SU-DHL-6 (cell line): Measurements from ENCODE around the gene IDH1.
"Not testable (repeated sequence)": the region's sequence is repeated elsewhere in the genome, so short reads cannot be mapped to it uniquely, and the experiment has no call there.

Experiments
- H2AFZ ChIP-seq: fragments of 200-600 bp; sonication (generic); 2 replicates; pipeline ENCODE4 v1.6.1; 2014; ENCODE audit warnings: low read depth, mild to moderate bottlenecking, moderate library complexity, mixed read lengths, antibody characterized with exemption, low read length; ENCODE audit not compliant: severe bottlenecking
- H3F3A ChIP-seq: fragments of 200-600 bp; shearing (Covaris generic); 2 replicates; pipeline ENCODE4 v1.6.0; 2016; ENCODE audit warnings: antibody characterized with exemption, mild to moderate bottlenecking; ENCODE audit not compliant: insufficient read depth
- H3K27ac ChIP-seq: fragments of 200-600 bp; sonication (generic); 2 replicates; pipeline ENCODE4 v1.5.1; 2016; ENCODE audit warnings: low read depth, mild to moderate bottlenecking, low read length, moderate library complexity, mixed read lengths
- H3K27me3 ChIP-seq: fragments of 200-600 bp; sonication (generic), shearing (Covaris generic); 2 replicates; pipeline ENCODE4 v1.6.0; 2014; ENCODE audit warnings: mild to moderate bottlenecking, low read length
- H3K36me3 ChIP-seq: fragments of 200-600 bp; sonication (generic); 2 replicates; pipeline ENCODE4 v1.6.1; 2014; ENCODE audit warnings: mild to moderate bottlenecking, low read length, mixed read lengths
- H3K4me2 ChIP-seq: fragments of 300-600, 200-600 bp; shearing (Covaris generic), sonication (generic); 2 replicates; pipeline ENCODE4 v1.6.0; 2014; ENCODE audit warnings: low read length, low read depth, mild to moderate bottlenecking; ENCODE audit not compliant: poor library complexity, severe bottlenecking
- H3K4me3 ChIP-seq: fragments of 200-600 bp; sonication (generic); 2 replicates; pipeline ENCODE4 v1.5.1; 2014; ENCODE audit warnings: antibody characterized with exemption, low read length, mild to moderate bottlenecking, mixed read lengths; ENCODE audit not compliant: insufficient read depth, poor library complexity, severe bottlenecking
- H3K79me2 ChIP-seq: fragments of 200-600 bp; sonication (generic); 2 replicates; pipeline ENCODE4 v1.6.1; 2014; ENCODE audit warnings: mild to moderate bottlenecking, low read length, moderate library complexity; ENCODE audit not compliant: insufficient read depth
- H3K9ac ChIP-seq: fragments of 200-600 bp; sonication (generic); 2 replicates; pipeline ENCODE4 v1.7.0; 2014; ENCODE audit warnings: mild to moderate bottlenecking, low read length
- H3K9me2 ChIP-seq: fragments of 200-600 bp; sonication (generic); replicated peaks from 2 replicates; pipeline ENCODE4 v1.6.1; 2014; ENCODE audit warnings: low read length; ENCODE audit not compliant: insufficient read depth
- H3K9me3 ChIP-seq: fragments of 200-600 bp; sonication (generic); 2 replicates; pipeline ENCODE4 v1.6.1; 2014; ENCODE audit warnings: low read length, mixed read lengths; ENCODE audit not compliant: insufficient read depth
- H4K20me1 ChIP-seq: fragments of 200-600 bp; sonication (generic); 2 replicates; pipeline ENCODE4 v1.6.1; 2014; ENCODE audit warnings: low read depth, mild to moderate bottlenecking, antibody characterized with exemption, low read length, moderate library complexity, mixed read lengths
- CTCF ChIP-seq: fragments of 200-600 bp; sonication (generic); IDR thresholded peaks from one replicate; pipeline ENCODE4 v1.5.1; 2017; ENCODE audit warnings: antibody characterized with exemption, mild to moderate bottlenecking, low read length, moderate library complexity; ENCODE audit not compliant: insufficient read depth, poor library complexity, severe bottlenecking
- EZH2phosphoT487 ChIP-seq: fragments of 200-600 bp; sonication (generic), shearing (Covaris generic); conservative IDR thresholded peaks from 2 replicates; pipeline ENCODE4 v1.6.1; 2018; ENCODE audit warnings: mild to moderate bottlenecking, antibody characterized with exemption, low read length, moderate library complexity, mixed read lengths

IDH1 gene

DNA sequence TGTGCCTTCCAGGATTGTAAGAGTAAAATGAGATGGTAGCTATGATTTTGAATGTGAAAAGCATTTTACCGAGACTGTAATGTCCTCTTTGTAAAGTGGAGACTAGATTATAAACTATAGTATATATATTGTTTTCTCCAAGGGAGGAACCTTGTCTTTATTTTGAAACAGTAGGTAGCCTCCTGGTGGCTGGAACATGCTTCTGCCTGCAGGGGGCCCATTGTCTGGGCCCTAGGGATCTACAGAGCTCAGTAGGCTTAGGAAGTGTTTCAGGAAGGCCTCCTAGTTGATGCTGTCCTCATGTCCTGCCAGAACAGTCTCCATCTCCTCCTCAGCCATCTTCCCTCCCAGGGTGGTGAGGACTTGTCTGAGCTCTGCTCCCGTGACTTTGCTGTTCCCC, 14.2 kb upstream of the IDH1 start:
- H3K27me3 ChIP-seq: no peaks in the 10 kb centered on the region
- H3F3A ChIP-seq: peaks cover 15% of the 10 kb centered on the region
- H3K79me2 ChIP-seq: peaks cover 42% of the 10 kb centered on the region
- no peaks in the 10 kb centered on the region for H3K9me3 ChIP-seq
- no peak overlapping the region for H3K4me3 ChIP-seq
- no peak overlapping the region for H3K27ac ChIP-seq
- peak overlapping the region; percentile 20 for H3K4me2 ChIP-seq
- H3K9ac ChIP-seq: no peak overlapping the region
- TF ChIP-seq EZH2phosphoT487 (no peak), CTCF (no peak)
- H3K36me3 ChIP-seq: peaks cover 19% of the 10 kb centered on the region; the same call in 1 of the 2 replicates
- H3K9me2 ChIP-seq: no peaks in the 10 kb centered on the region
- H2AFZ ChIP-seq: no peak overlapping the region
- H4K20me1 ChIP-seq: no peaks in the 10 kb centered on the region

- H4K20me1 ChIP-seq: no peaks in the 10 kb centered on the region
- no peak overlapping the region for H3K27ac ChIP-seq
- H3K79me2 ChIP-seq: peaks cover 42% of the 10 kb centered on the region
Observed at GRCh38 chr2:208268156-208268952, 13.5 kb upstream of the IDH1 start.

GRCh38 chr2:208267526-208267925, 12.7 kb upstream of the IDH1 start:
- peaks cover 42% of the 10 kb centered on the region for H3K79me2 ChIP-seq
- H3K27ac ChIP-seq, H2AFZ ChIP-seq: not testable (repeated sequence)

More at GRCh38 chr2:208268156-208268952, 13.5 kb upstream of the IDH1 start:
- TF ChIP-seq CTCF (no peak), EZH2phosphoT487 (no peak)
- H3K4me3 ChIP-seq: no peak overlapping the region
- no peak overlapping the region for H2AFZ ChIP-seq
- H3K4me2 ChIP-seq: peak overlapping the region; percentile 79
- no peaks in the 10 kb centered on the region for H3K9me2 ChIP-seq
- no peak overlapping the region for H3K9ac ChIP-seq
- peaks cover 17% of the 10 kb centered on the region for H3F3A ChIP-seq
- H3K9me3 ChIP-seq: no peaks in the 10 kb centered on the region
- peaks cover 11% of the 10 kb centered on the region; the same call in 1 of the 2 replicates for H3K36me3 ChIP-seq
- no peaks in the 10 kb centered on the region for H3K27me3 ChIP-seq

GRCh38 chr2:208266936-208267335, 12.1 kb upstream of the IDH1 start:
- peaks cover 17% of the 10 kb centered on the region for H3F3A ChIP-seq
- no peaks in the 10 kb centered on the region for H3K9me3 ChIP-seq
- peak overlapping the region; percentile 67 for H3K4me3 ChIP-seq
- H3K9ac ChIP-seq: peak overlapping the region; percentile 77
- H3K27ac ChIP-seq: peak overlapping the region; percentile 79
- no peaks in the 10 kb centered on the region for H3K36me3 ChIP-seq
- H4K20me1 ChIP-seq: no peaks in the 10 kb centered on the region
- H3K4me2 ChIP-seq: peak overlapping the region; percentile 79
- TF ChIP-seq CTCF: no peak
- TF ChIP-seq EZH2phosphoT487: no peak
- H3K27me3 ChIP-seq: no peaks in the 10 kb centered on the region
- H3K9me2 ChIP-seq: no peaks in the 10 kb centered on the region
- no peak overlapping the region for H2AFZ ChIP-seq
- H3K79me2 ChIP-seq: peaks cover 42% of the 10 kb centered on the region

More at GRCh38 chr2:208267526-208267925, 12.7 kb upstream of the IDH1 start:
- Histone ChIP-seq H3K4me3 (peak overlapping the region; percentile 67), H3F3A (peaks cover 17% of the 10 kb centered on the region), H3K9ac (peak overlapping the region; percentile 77), H3K4me2 (peak overlapping the region; percentile 79)
- not testable (repeated sequence) for H3K36me3 ChIP-seq, H3K9me2 ChIP-seq, H4K20me1 ChIP-seq, H3K9me3 ChIP-seq, H3K27me3 ChIP-seq
